GM12873 (cell line): ENCODE results near the gene FXN.

ENCODE experiments used
- CTCF ChIP-seq: IDR thresholded peaks from 2 replicates; pipeline ENCODE4 v1.5.1; 2012; ENCODE audit warnings: low read depth, mild to moderate bottlenecking, moderate library complexity, low read length, control low read depth; ENCODE audit not compliant: insufficient read depth; ENCODE audit errors: missing control alignments

FXN gene

GRCh38 chr9:69014013-69014412 lies 21.5 kb upstream of the FXN start, which contains the start of gene PRKACG:
Gene PRKACG (minus strand): TSS chr9:69014113. CDS start chr9:69014092, 21 bp downstream.
- TF ChIP-seq CTCF: no peak

- TF ChIP-seq CTCF: no peak
Observed at GRCh38 chr9:69016191-69017096, 19.1 kb upstream of the FXN start.

GRCh38 chr9:69018737-69019136 lies 16.8 kb upstream of the FXN start:
- peak; percentile 10 for TF ChIP-seq CTCF

GRCh38 chr9:69019808-69020207 lies 15.7 kb upstream of the FXN start:
- no peak for TF ChIP-seq CTCF

- TF ChIP-seq CTCF: no peak
Observed at GRCh38 chr9:69020301-69021145, 15.0 kb upstream of the FXN start.

GRCh38 chr9:69023650-69024049 lies 11.9 kb upstream of the FXN start:
- no peak for TF ChIP-seq CTCF

GRCh38 chr9:69027355-69028097 lies 8.0 kb upstream of the FXN start:
- TF ChIP-seq CTCF: peak; percentile 88
